OCI-LY7 (cell line): ENCODE data around the gene ACER3. TPM values are rescaled to one million over a fixed set of nuclear protein-coding genes. Genes with fewer than 3 reads are reported as not detected.
"Not testable (repeated sequence)": the region's sequence is repeated elsewhere in the genome, so short reads cannot be mapped to it uniquely, and the experiment has no call there.

Experiments used
- BruUV-seq: library from RNA; stranded (reverse); fragments of 400-500 nt; replicated peaks from 2 replicates; lab custom pipeline; 2021; lab: Mats Ljungman, UMichigan
- CTCF ChIA-PET: fragments of 300-600 bp; sonication (Branson Sonifier 250); formaldehyde crosslinking; loops from one replicate; lab custom pipeline; 2022; ENCODE audit warnings: antibody characterized with exemption; ENCODE audit not compliant: unreplicated experiment; lab: Charles Lee
- POLR2A ChIA-PET: fragments of 300-600 bp; sonication (Branson Sonifier 250); formaldehyde crosslinking; loops from one replicate; lab custom pipeline; 2022; ENCODE audit warnings: antibody characterized with exemption; lab: Charles Lee
- DNase-seq: peaks from one replicate; pipeline ENCODE4 v3.0.0-alpha.2; 2015; ENCODE audit warnings: low spot score
- H2AFZ ChIP-seq: fragments of 200-600 bp; sonication (generic), shearing (Covaris generic); 2 replicates; pipeline ENCODE4 v1.6.1; 2014; ENCODE audit warnings: mild to moderate bottlenecking, antibody characterized with exemption, low read length, moderate library complexity
- H3K27ac ChIP-seq: fragments of 200-600 bp; sonication (generic); 2 replicates; pipeline ENCODE4 v1.5.1; 2014; ENCODE audit warnings: mixed run types, low read depth, mild to moderate bottlenecking, moderate library complexity, low read length, inconsistent platforms; ENCODE audit not compliant: poor library complexity, severe bottlenecking
- H3K36me3 ChIP-seq: fragments of 200-600 bp; sonication (generic); 2 replicates; pipeline ENCODE4 v1.6.1; 2014; ENCODE audit warnings: mild to moderate bottlenecking, antibody characterized with exemption, low read length, moderate library complexity, mixed read lengths; ENCODE audit not compliant: insufficient read depth
- H3K4me1 ChIP-seq: fragments of 200-600 bp; sonication (generic); 2 replicates; pipeline ENCODE4 v1.5.1; 2014; ENCODE audit warnings: mild to moderate bottlenecking, low read length; ENCODE audit not compliant: insufficient read depth, poor library complexity, severe bottlenecking
- H3K4me2 ChIP-seq: fragments of 200-600 bp; sonication (generic); 2 replicates; pipeline ENCODE4 v1.6.1; 2014; ENCODE audit warnings: mild to moderate bottlenecking, low read length
- H3K4me3 ChIP-seq: fragments of 200-600 bp; sonication (generic); 2 replicates; pipeline ENCODE4 v1.5.1; 2014; ENCODE audit warnings: mild to moderate bottlenecking, low read depth, low read length; ENCODE audit not compliant: poor library complexity, severe bottlenecking
- H3K79me2 ChIP-seq: fragments of 200-600 bp; sonication (generic); 2 replicates; pipeline ENCODE4 v1.6.1; 2016; ENCODE audit warnings: low read depth, mild to moderate bottlenecking, low read length, moderate library complexity, mixed read lengths; ENCODE audit not compliant: insufficient read depth
- H3K9me2 ChIP-seq: fragments of 200-600 bp; sonication (generic); 2 replicates; pipeline ENCODE4 v1.6.1; 2016; ENCODE audit warnings: mild to moderate bottlenecking, low read length, mixed read lengths; ENCODE audit not compliant: insufficient read depth
- H3K9me3 ChIP-seq: fragments of 200-600 bp; sonication (generic); 2 replicates; pipeline ENCODE4 v1.6.1; 2014; ENCODE audit warnings: mild to moderate bottlenecking, mixed run types, low read length, mixed read lengths
- H4K20me1 ChIP-seq: fragments of 200-600 bp; sonication (generic); 2 replicates; pipeline ENCODE4 v1.6.1; 2014; ENCODE audit warnings: mild to moderate bottlenecking, antibody characterized with exemption, low read length, moderate library complexity, mixed read lengths; ENCODE audit not compliant: insufficient read depth
- CTCF ChIP-seq: fragments of 200-600 bp; sonication (generic); conservative IDR thresholded peaks from 2 replicates; pipeline ENCODE4 v1.5.1; 2014; ENCODE audit warnings: mild to moderate bottlenecking, antibody characterized with exemption, low read length, moderate library complexity, mixed read lengths
- EZH2phosphoT487 ChIP-seq: fragments of 200-600 bp; sonication (generic); IDR thresholded peaks from 2 replicates; pipeline ENCODE4 v1.6.1; 2018; ENCODE audit warnings: low read depth, borderline replicate concordance, mild to moderate bottlenecking, mixed run types, antibody characterized with exemption, low read length, moderate library complexity, mixed read lengths
- intact Hi-C: fragments of 100-400 bp; cut with micrococcal nuclease; formaldehyde crosslinking; loops from one replicate; pipeline ENCODE4 v1.10.0; 2022; ENCODE audit not compliant: unreplicated experiment
- total RNA-seq, 2 experiments: library from RNA; depleted of rRNA in 1 of 2; stranded (reverse); fragments of >200 nt in 1 of 2; shearing (Covaris generic) in 1 of 2; gene quantifications; 2 replicates each; pipeline ENCODE4 v1.2.3, GENCODE V29; 2014 to 2022

Gene ACER3
- total RNA-seq, 2 experiments from 2014 or later, result 3.0 to 12.2 TPM

- Histone ChIP-seq H3K4me3 (no peak overlapping the region), H4K20me1 (no peaks in the 10 kb centered on the region), H3K9me2 (no peaks in the 10 kb centered on the region), H3K4me2 (no peak overlapping the region), H3K79me2 (no peaks in the 10 kb centered on the region), H3K27ac (no peak overlapping the region), H3K4me1 (no peaks in the 10 kb centered on the region), H3K9me3 (no peaks in the 10 kb centered on the region), H3K36me3 (no peaks in the 10 kb centered on the region), H2AFZ (no peak overlapping the region)
- intact Hi-C loops, result no loop called here
- BruUV-seq, result no TSS peak
- TF ChIP-seq CTCF (no peak), EZH2phosphoT487 (no peak)
- CTCF ChIA-PET, result no interaction called here
- POLR2A ChIA-PET, result no interaction called here
- no peak for DNase-seq
Measured at GRCh38 chr11:77060234-77060633, 199.5 kb downstream of the ACER3 start.

- POLR2A ChIA-PET, intact Hi-C loops, H4K20me1 ChIP-seq, H3K4me2 ChIP-seq, CTCF ChIA-PET, BruUV-seq, H3K4me3 ChIP-seq, H2AFZ ChIP-seq, H3K4me1 ChIP-seq, H3K36me3 ChIP-seq, H3K27ac ChIP-seq, H3K9me2 ChIP-seq, H3K79me2 ChIP-seq, DNase-seq, H3K9me3 ChIP-seq: not testable (repeated sequence)
Measured at GRCh38 chr11:77061258-77061657, 200.5 kb downstream of the ACER3 start.

- Histone ChIP-seq H3K27ac (no peak overlapping the region), H3K4me1 (peaks cover 9% of the 10 kb centered on the region), H3K79me2 (no peaks in the 10 kb centered on the region), H3K4me2 (no peak overlapping the region), H4K20me1 (no peaks in the 10 kb centered on the region), H3K36me3 (no peaks in the 10 kb centered on the region), H2AFZ (no peak overlapping the region), H3K9me3 (no peaks in the 10 kb centered on the region), H3K9me2 (no peaks in the 10 kb centered on the region), H3K4me3 (no peak overlapping the region)
- intact Hi-C loops, result no loop called here
- POLR2A ChIA-PET, result interaction anchor here (0.6 kb wide), 1 partner anchor 297 kb away, joined by 3 read pairs; no protein-coding TSS in a partner anchor
- BruUV-seq, result no TSS peak
- no peak for DNase-seq
- TF ChIP-seq CTCF (0 out of 2 replicates have a peak, but pooled peaks have one; percentile 28), EZH2phosphoT487 (no peak)
- CTCF ChIA-PET, result no interaction called here
Measured at GRCh38 chr11:77062924-77063323, 202.2 kb downstream of the ACER3 start.
